Measurements from ENCODE around the gene BLVRB. TPM values are rescaled to one million over a fixed set of nuclear protein-coding genes. Genes with fewer than 3 reads are reported as not detected.

Gene BLVRB
- total and polyA plus RNA-seq, 9 of the 15 experiments (the other 6 are each of a cell fraction or from before 2014, with no cell fraction given), result 81.1 to 749 (median 331) TPM

- no peak for TF ChIP-seq CREBBP (IDR thresholded peaks at IDR 0.05; ENCODE audit: low read depth, low read length)
- TF ChIP-seq NR4A1 (CRISPR knock-in tag; IDR thresholded peaks at IDR 0.05), result no peak
- no peak for TF ChIP-seq NR4A1 (tag; IDR thresholded peaks at IDR 0.05)
- TF ChIP-seq TOE1 (IDR thresholded peaks at IDR 0.05; ENCODE audit: borderline replicate concordance), result no peak
- TF ChIP-seq TOE1 (CRISPR knock-in tag; IDR thresholded peaks at IDR 0.05; ENCODE audit: borderline replicate concordance, low read depth), result no peak
- TF ChIP-seq RBM17 (IDR thresholded peaks at IDR 0.05; ENCODE audit: borderline replicate concordance, low read depth, low read length), result no peak
- TF ChIP-seq, protein P1, sequence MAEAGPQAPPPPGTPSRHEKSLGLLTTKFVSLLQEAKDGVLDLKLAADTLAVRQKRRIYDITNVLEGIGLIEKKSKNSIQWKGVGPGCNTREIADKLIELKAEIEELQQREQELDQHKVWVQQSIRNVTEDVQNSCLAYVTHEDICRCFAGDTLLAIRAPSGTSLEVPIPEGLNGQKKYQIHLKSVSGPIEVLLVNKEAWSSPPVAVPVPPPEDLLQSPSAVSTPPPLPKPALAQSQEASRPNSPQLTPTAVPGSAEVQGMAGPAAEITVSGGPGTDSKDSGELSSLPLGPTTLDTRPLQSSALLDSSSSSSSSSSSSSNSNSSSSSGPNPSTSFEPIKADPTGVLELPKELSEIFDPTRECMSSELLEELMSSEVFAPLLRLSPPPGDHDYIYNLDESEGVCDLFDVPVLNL (CRISPR knock-in tag; IDR thresholded peaks at IDR 0.05; ENCODE audit: low read depth), result no peak
- TF ChIP-seq BRCA1 (IDR thresholded peaks at IDR 0.05), result no peak
- no peak for TF ChIP-seq BRCA1 (CRISPR knock-in tag; IDR thresholded peaks at IDR 0.05)
- no peak for TF ChIP-seq ZNF282 (CRISPR knock-in tag; IDR thresholded peaks at IDR 0.05)
- TF ChIP-seq, protein P2, sequence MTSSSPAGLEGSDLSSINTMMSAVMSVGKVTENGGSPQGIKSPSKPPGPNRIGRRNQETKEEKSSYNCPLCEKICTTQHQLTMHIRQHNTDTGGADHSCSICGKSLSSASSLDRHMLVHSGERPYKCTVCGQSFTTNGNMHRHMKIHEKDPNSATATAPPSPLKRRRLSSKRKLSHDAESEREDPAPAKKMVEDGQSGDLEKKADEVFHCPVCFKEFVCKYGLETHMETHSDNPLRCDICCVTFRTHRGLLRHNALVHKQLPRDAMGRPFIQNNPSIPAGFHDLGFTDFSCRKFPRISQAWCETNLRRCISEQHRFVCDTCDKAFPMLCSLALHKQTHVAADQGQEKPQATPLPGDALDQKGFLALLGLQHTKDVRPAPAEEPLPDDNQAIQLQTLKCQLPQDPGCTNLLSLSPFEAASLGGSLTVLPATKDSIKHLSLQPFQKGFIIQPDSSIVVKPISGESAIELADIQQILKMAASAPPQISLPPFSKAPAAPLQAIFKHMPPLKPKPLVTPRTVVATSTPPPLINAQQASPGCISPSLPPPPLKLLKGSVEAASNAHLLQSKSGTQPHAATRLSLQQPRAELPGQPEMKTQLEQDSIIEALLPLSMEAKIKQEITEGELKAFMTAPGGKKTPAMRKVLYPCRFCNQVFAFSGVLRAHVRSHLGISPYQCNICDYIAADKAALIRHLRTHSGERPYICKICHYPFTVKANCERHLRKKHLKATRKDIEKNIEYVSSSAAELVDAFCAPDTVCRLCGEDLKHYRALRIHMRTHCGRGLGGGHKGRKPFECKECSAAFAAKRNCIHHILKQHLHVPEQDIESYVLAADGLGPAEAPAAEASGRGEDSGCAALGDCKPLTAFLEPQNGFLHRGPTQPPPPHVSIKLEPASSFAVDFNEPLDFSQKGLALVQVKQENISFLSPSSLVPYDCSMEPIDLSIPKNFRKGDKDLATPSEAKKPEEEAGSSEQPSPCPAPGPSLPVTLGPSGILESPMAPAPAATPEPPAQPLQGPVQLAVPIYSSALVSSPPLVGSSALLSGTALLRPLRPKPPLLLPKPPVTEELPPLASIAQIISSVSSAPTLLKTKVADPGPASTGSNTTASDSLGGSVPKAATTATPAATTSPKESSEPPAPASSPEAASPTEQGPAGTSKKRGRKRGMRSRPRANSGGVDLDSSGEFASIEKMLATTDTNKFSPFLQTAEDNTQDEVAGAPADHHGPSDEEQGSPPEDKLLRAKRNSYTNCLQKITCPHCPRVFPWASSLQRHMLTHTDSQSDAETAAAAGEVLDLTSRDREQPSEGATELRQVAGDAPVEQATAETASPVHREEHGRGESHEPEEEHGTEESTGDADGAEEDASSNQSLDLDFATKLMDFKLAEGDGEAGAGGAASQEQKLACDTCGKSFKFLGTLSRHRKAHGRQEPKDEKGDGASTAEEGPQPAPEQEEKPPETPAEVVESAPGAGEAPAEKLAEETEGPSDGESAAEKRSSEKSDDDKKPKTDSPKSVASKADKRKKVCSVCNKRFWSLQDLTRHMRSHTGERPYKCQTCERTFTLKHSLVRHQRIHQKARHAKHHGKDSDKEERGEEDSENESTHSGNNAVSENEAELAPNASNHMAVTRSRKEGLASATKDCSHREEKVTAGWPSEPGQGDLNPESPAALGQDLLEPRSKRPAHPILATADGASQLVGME (CRISPR knock-in tag; IDR thresholded peaks at IDR 0.05), result no peak
- TF ChIP-seq ZNF23 (CRISPR knock-in tag; IDR thresholded peaks at IDR 0.05), result no peak
- TF ChIP-seq ZBTB8A (IDR thresholded peaks at IDR 0.05; ENCODE audit: partially characterized antibody), result no peak
- no peak for TF ChIP-seq ELK3 (CRISPR knock-in tag; IDR thresholded peaks at IDR 0.05)
- TF ChIP-seq NELFE (IDR thresholded peaks at IDR 0.05; ENCODE audit: insufficient read depth, insufficient read length), result no peak
- no peak for TF ChIP-seq RBM22 (IDR thresholded peaks at IDR 0.05; ENCODE audit: low read depth, low read length, poor library complexity, severe bottlenecking)
- TF ChIP-seq STAT5B (CRISPR knock-in tag; IDR thresholded peaks at IDR 0.05), result no peak
- peak; percentile 55 for TF ChIP-seq RBBP5 (IDR thresholded peaks at IDR 0.05; ENCODE audit: borderline replicate concordance, insufficient read depth, low read length, poor library complexity, severe bottlenecking)
- no peak for TF ChIP-seq RBM34 (IDR thresholded peaks at IDR 0.05; ENCODE audit: borderline replicate concordance, insufficient read depth, low read length)
- no peak for TF ChIP-seq EHMT2 (IDR thresholded peaks at IDR 0.05)
- no peak for TF ChIP-seq ZNF212 (CRISPR knock-in tag; IDR thresholded peaks at IDR 0.05)
These were observed 39.9 kb downstream of the BLVRB start, which contains the start of gene SERTAD1 (continued) for GRCh38 chr19:40425450-40426287.

Measured in K562 (cell line).